ENCODE results near the gene EFNA2.

EFNA2 gene

GRCh38 chr19:1260749-1261537 lies 24.7 kb upstream of the EFNA2 start:
- DNase-seq (ENCODE audit: low read depth in 2 of 2): peak; percentile 90

GRCh38 chr19:1261538-1261797 lies 24.2 kb upstream of the EFNA2 start:
- no peak for DNase-seq (ENCODE audit: low read depth in 2 of 2)

GRCh38 chr19:1261798-1262622 lies 23.7 kb upstream of the EFNA2 start:
- no peak for DNase-seq (ENCODE audit: low read depth in 2 of 2)

- DNase-seq (ENCODE audit: low read depth in 2 of 2): no peak
Observed at GRCh38 chr19:1262623-1263123, 23.0 kb upstream of the EFNA2 start.

- DNase-seq (ENCODE audit: low read depth in 2 of 2): no peak
Observed at GRCh38 chr19:1263188-1263587, 22.5 kb upstream of the EFNA2 start.

- DNase-seq (ENCODE audit: low read depth in 2 of 2): peak in 1 of 2 experiments; percentile 70
Observed at GRCh38 chr19:1264801-1265614, 20.7 kb upstream of the EFNA2 start.

GRCh38 chr19:1265615-1266128 lies 20.0 kb upstream of the EFNA2 start:
- peak in 1 of 2 experiments; percentile 59 for DNase-seq (ENCODE audit: low read depth in 2 of 2)

- peak in 1 of 2 experiments; percentile 61 for DNase-seq (ENCODE audit: low read depth in 2 of 2)
Observed at GRCh38 chr19:1266129-1266915, 19.4 kb upstream of the EFNA2 start.

GRCh38 chr19:1266916-1267476 lies 18.7 kb upstream of the EFNA2 start:
- no peak for DNase-seq (ENCODE audit: low read depth in 2 of 2)

- no peak for DNase-seq (ENCODE audit: low read depth in 2 of 2)
Observed at GRCh38 chr19:1267477-1268225, 18.0 kb upstream of the EFNA2 start.

- DNase-seq (ENCODE audit: low read depth in 2 of 2): no peak
Observed at GRCh38 chr19:1268226-1269064, 17.2 kb upstream of the EFNA2 start.

GRCh38 chr19:1269065-1269477 lies 16.6 kb upstream of the EFNA2 start, which contains the start of gene CIRBP:
Gene CIRBP, plus strand, starts transcription at chr19:1269332. Its CDS starts 1,602 bp downstream, at chr19:1270934.
- DNase-seq (ENCODE audit: low read depth in 2 of 2): peak; percentile 98

- peak; percentile 68 to 71 for DNase-seq (ENCODE audit: low read depth in 2 of 2)
Observed at GRCh38 chr19:1269478-1270212, 16.0 kb upstream of the EFNA2 start.

- DNase-seq (ENCODE audit: low read depth in 2 of 2): no peak
Observed at GRCh38 chr19:1270213-1270853, 15.3 kb upstream of the EFNA2 start.

GRCh38 chr19:1270854-1271527 lies 14.7 kb upstream of the EFNA2 start:
- DNase-seq (ENCODE audit: low read depth in 2 of 2): no peak

GRCh38 chr19:1271528-1272422 lies 13.9 kb upstream of the EFNA2 start:
- no peak for DNase-seq (ENCODE audit: low read depth in 2 of 2)
